ENCODE measurements around the gene PODNL1. TPM values are rescaled to one million over a fixed set of nuclear protein-coding genes. Genes with fewer than 3 reads are reported as not detected.

The PODNL1 gene
- total RNA-seq, 1 experiment from 2014 or later, result 6.4 TPM

- intact Hi-C loops (cut with micrococcal nuclease; ENCODE audit: unreplicated experiment), result no loop called here
- H3F3A ChIP-seq (ENCODE audit: insufficient read depth, low read depth), result peaks cover 27% of the 10 kb centered on the region
- no TSS peak for BruUV-seq (replicated peaks)
- no peak overlapping the region for H2AFZ ChIP-seq
- no peaks in the 10 kb centered on the region for H3K9me2 ChIP-seq (ENCODE audit: insufficient read depth)
- H3K4me2 ChIP-seq, result no peak overlapping the region
- POLR2A ChIA-PET (ENCODE audit: unreplicated experiment), result no interaction called here
- H3K27me3 ChIP-seq (ENCODE audit: insufficient read depth, low read depth), result no peaks in the 10 kb centered on the region
- CTCF ChIA-PET, result no interaction called here
- H3K79me2 ChIP-seq (ENCODE audit: low read depth), result no peaks in the 10 kb centered on the region
- H3K27ac ChIP-seq, result no peak overlapping the region
- H3K4me1 ChIP-seq (replicated peaks; ENCODE audit: insufficient read depth), result no peaks in the 10 kb centered on the region
- no peak for DNase-seq
- H3K36me3 ChIP-seq (ENCODE audit: low read depth), result no peaks in the 10 kb centered on the region
- TF ChIP-seq EZH2 (IDR thresholded peaks at IDR 0.05; ENCODE audit: low read depth), result no peak
- TF ChIP-seq CTCF (conservative IDR thresholded peaks at IDR 0.05), result no peak
- H4K20me1 ChIP-seq (ENCODE audit: insufficient read depth), result no peaks in the 10 kb centered on the region
- H3K4me3 ChIP-seq, result no peak overlapping the region
- H3K9me3 ChIP-seq (ENCODE audit: insufficient read depth, low read depth), result no peaks in the 10 kb centered on the region
These were observed 28.5 kb upstream of the PODNL1 start for GRCh38 chr19:13966684-13967128.

- DNase-seq, result no peak
- Histone ChIP-seq H3K4me2 (no peak overlapping the region), H3K27ac (no peak overlapping the region), H3K27me3 (ENCODE audit: insufficient read depth, low read depth) (no peaks in the 10 kb centered on the region), H3K9me3 (ENCODE audit: insufficient read depth, low read depth) (no peaks in the 10 kb centered on the region), H3F3A (ENCODE audit: insufficient read depth, low read depth) (peaks cover 27% of the 10 kb centered on the region), H2AFZ (no peak overlapping the region), H3K4me1 (replicated peaks; ENCODE audit: insufficient read depth) (no peaks in the 10 kb centered on the region), H3K79me2 (ENCODE audit: low read depth) (no peaks in the 10 kb centered on the region), H3K4me3 (no peak overlapping the region), H3K36me3 (ENCODE audit: low read depth) (no peaks in the 10 kb centered on the region), H4K20me1 (ENCODE audit: insufficient read depth) (no peaks in the 10 kb centered on the region), H3K9me2 (ENCODE audit: insufficient read depth) (no peaks in the 10 kb centered on the region)
- intact Hi-C loops (cut with micrococcal nuclease; ENCODE audit: unreplicated experiment), result no loop called here
- TF ChIP-seq EZH2 (IDR thresholded peaks at IDR 0.05; ENCODE audit: low read depth) (no peak), CTCF (conservative IDR thresholded peaks at IDR 0.05) (no peak)
- BruUV-seq (replicated peaks), result no TSS peak
- POLR2A ChIA-PET (ENCODE audit: unreplicated experiment), result no interaction called here
- CTCF ChIA-PET, result no interaction called here
These were observed 27.9 kb upstream of the PODNL1 start for GRCh38 chr19:13965926-13966683.

GRCh38 chr19:13965377-13965896 is 27.2 kb upstream of the PODNL1 start:
- Histone ChIP-seq H4K20me1 (ENCODE audit: insufficient read depth) (no peaks in the 10 kb centered on the region), H3K9me2 (ENCODE audit: insufficient read depth) (no peaks in the 10 kb centered on the region), H3K27ac (no peak overlapping the region), H3K4me3 (no peak overlapping the region), H3K9me3 (ENCODE audit: insufficient read depth, low read depth) (no peaks in the 10 kb centered on the region), H3K79me2 (ENCODE audit: low read depth) (no peaks in the 10 kb centered on the region), H3K4me1 (replicated peaks; ENCODE audit: insufficient read depth) (no peaks in the 10 kb centered on the region), H3K36me3 (ENCODE audit: low read depth) (peaks cover 2% of the 10 kb centered on the region; the same call in 1 of the 2 replicates), H3K4me2 (no peak overlapping the region), H2AFZ (no peak overlapping the region), H3K27me3 (ENCODE audit: insufficient read depth, low read depth) (no peaks in the 10 kb centered on the region), H3F3A (ENCODE audit: insufficient read depth, low read depth) (peaks cover 23% of the 10 kb centered on the region)
- DNase-seq, result no peak
- ChIA-PET POLR2A (ENCODE audit: unreplicated experiment) (no interaction called here), CTCF (no interaction called here)
- TF ChIP-seq EZH2 (IDR thresholded peaks at IDR 0.05; ENCODE audit: low read depth) (no peak), CTCF (conservative IDR thresholded peaks at IDR 0.05) (no peak)
- no TSS peak for BruUV-seq (replicated peaks)
- intact Hi-C loops (cut with micrococcal nuclease; ENCODE audit: unreplicated experiment), result no loop called here
